HG02884 (cell line): Measurements from ENCODE around the gene FOXO3.
"Not testable (repeated sequence)": the region's sequence is repeated elsewhere in the genome, so short reads cannot be mapped to it uniquely, and the experiment has no call there.

ENCODE experiments used
- ATAC-seq: cut with Tn5 transposase; IDR thresholded peaks from one replicate; pipeline ENCODE4 v1.9.1; 2021; ENCODE audit warnings: mild to moderate bottlenecking, moderate library complexity; ENCODE audit not compliant: unreplicated experiment

Gene FOXO3

GRCh38 chr6:108680314-108680713, 119.6 kb downstream of the FOXO3 start:
- not testable (repeated sequence) for ATAC-seq

- not testable (repeated sequence) for ATAC-seq
Measured at GRCh38 chr6:108681721-108682120, 121.0 kb downstream of the FOXO3 start.

GRCh38 chr6:108682383-108683119, 121.8 kb downstream of the FOXO3 start:
- ATAC-seq, result not testable (repeated sequence)

- not testable (repeated sequence) for ATAC-seq
Measured at GRCh38 chr6:108683976-108684375, 123.3 kb downstream of the FOXO3 start.

GRCh38 chr6:108684771-108685329, 124.1 kb downstream of the FOXO3 start:
- no peak for ATAC-seq

GRCh38 chr6:108685970-108686369, 125.3 kb downstream of the FOXO3 start:
- no peak for ATAC-seq

- ATAC-seq, result no peak
Measured at GRCh38 chr6:108686896-108687295, 126.2 kb downstream of the FOXO3 start.

- no peak for ATAC-seq
Measured at GRCh38 chr6:108687921-108688320, 127.2 kb downstream of the FOXO3 start.

GRCh38 chr6:108689272-108690161, 128.8 kb downstream of the FOXO3 start:
- no peak for ATAC-seq

- no peak for ATAC-seq
Measured at GRCh38 chr6:108690326-108691049, 129.8 kb downstream of the FOXO3 start.

GRCh38 chr6:108693430-108694154, 132.9 kb downstream of the FOXO3 start:
- no peak for ATAC-seq

- ATAC-seq, result no peak
Measured at GRCh38 chr6:108694816-108695215, 134.1 kb downstream of the FOXO3 start.

- no peak for ATAC-seq
Measured at GRCh38 chr6:108697561-108698161, 136.9 kb downstream of the FOXO3 start.

- ATAC-seq, result no peak
Measured at GRCh38 chr6:108698593-108699289, 138.0 kb downstream of the FOXO3 start.

- ATAC-seq, result no peak
Measured at GRCh38 chr6:108699290-108700041, 138.7 kb downstream of the FOXO3 start.

GRCh38 chr6:108702106-108702851, 141.6 kb downstream of the FOXO3 start:
- no peak for ATAC-seq

- ATAC-seq, result no peak
Measured at GRCh38 chr6:108706649-108707048, 145.9 kb downstream of the FOXO3 start.
